ENCODE results near the gene HAUS6.

The HAUS6 gene

DNA sequence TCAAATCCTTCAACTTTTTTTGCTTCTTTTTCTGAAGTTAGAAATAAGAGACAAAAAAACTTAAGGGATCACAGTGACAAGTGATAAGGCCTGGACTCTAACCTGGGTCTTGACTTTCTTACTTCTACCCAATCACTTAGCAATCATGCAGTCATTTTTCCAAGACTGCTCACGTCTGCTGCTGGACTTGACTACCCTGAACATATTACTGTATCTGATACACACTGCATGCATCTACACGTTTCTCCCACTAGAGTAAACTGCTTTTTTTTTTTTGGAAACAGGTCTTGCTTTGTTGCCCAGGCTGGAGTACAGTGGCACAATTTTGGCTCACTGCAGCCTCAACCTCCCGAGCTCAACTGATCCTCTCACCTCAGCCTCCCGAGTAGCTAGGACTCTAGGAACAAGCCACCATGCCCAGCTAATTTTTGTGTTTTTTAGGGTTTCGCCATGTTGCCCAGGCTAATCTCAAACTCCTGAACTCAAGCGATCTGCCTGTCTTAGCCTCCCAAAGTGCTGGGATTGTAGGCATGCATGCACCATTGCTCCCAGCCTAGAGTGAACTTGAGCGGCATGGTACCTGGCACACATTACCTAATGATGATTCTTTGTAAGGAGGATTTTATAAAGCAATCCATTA is 17.2 kb upstream of the HAUS6 start:
- no peak for DNase-seq (ENCODE audit: extremely low spot score)
- TF ChIP-seq SP1 (IDR thresholded peaks at IDR 0.05): no peak
- no peak for TF ChIP-seq LEF1 (IDR thresholded peaks at IDR 0.05; ENCODE audit: borderline replicate concordance)
- TF ChIP-seq FOXA1 (IDR thresholded peaks at IDR 0.05): no peak
- no peak for TF ChIP-seq BHLHE40 (IDR thresholded peaks at IDR 0.05; ENCODE audit: borderline replicate concordance)
- no peak for TF ChIP-seq FOXM1 (IDR thresholded peaks at IDR 0.05; ENCODE audit: borderline replicate concordance)
- no peak for TF ChIP-seq ARNT (IDR thresholded peaks at IDR 0.05)
- no peak for TF ChIP-seq NFRKB (IDR thresholded peaks at IDR 0.05)
- no peak for TF ChIP-seq TARDBP (IDR thresholded peaks at IDR 0.05)
- TF ChIP-seq CTBP1 (IDR thresholded peaks at IDR 0.05; ENCODE audit: borderline replicate concordance): no peak
- no peak for TF ChIP-seq ZNF384 (IDR thresholded peaks at IDR 0.05)
- TF ChIP-seq HDGF (IDR thresholded peaks at IDR 0.05; ENCODE audit: borderline replicate concordance): no peak
- no peak for TF ChIP-seq FOXK2 (IDR thresholded peaks at IDR 0.05)
- TF ChIP-seq PKNOX1 (IDR thresholded peaks at IDR 0.05): no peak
- TF ChIP-seq L3MBTL2 (conservative IDR thresholded peaks at IDR 0.05): no peak
- TF ChIP-seq ELF4 (IDR thresholded peaks at IDR 0.05): no peak
- no peak for TF ChIP-seq SUZ12 (IDR thresholded peaks at IDR 0.05)
- CTCF ChIA-PET: interaction anchor here (0.5 kb wide), 1 partner anchor 693 kb away, joined by 3 read pairs; no protein-coding TSS in a partner anchor
- POLR2A ChIA-PET: no interaction called here

DNA sequence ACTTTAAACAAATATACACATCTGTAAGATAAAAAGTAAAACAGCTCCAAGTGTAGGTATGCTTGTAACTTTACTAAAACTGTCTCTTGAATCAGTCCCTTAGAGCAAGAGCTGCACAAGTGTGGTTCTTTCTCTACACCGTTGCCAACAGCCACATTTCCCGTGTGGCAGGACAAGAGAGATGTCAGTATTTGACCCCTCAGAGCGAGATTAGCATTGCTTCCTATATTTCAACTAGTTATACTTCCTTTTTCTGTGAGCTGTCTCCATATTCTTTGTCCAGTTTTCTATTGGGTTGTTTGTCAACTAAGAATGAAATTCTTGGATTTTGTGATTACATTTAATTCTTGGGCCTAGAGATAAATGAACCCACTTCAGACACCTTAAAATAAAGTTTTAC is 16.5 kb upstream of the HAUS6 start:
- ChIA-PET CTCF (interaction anchor here (1.0 kb wide), 1 partner anchor 346 kb away, joined by 3 read pairs; no protein-coding TSS in a partner anchor), POLR2A (no interaction called here)
- DNase-seq (ENCODE audit: extremely low spot score): no peak
- TF ChIP-seq ARNT (IDR thresholded peaks at IDR 0.05) (no peak), CTBP1 (IDR thresholded peaks at IDR 0.05; ENCODE audit: borderline replicate concordance) (no peak), SUZ12 (IDR thresholded peaks at IDR 0.05) (no peak), TARDBP (IDR thresholded peaks at IDR 0.05) (no peak), ZNF384 (IDR thresholded peaks at IDR 0.05) (no peak), SP1 (IDR thresholded peaks at IDR 0.05) (no peak), LEF1 (IDR thresholded peaks at IDR 0.05; ENCODE audit: borderline replicate concordance) (no peak), HDGF (IDR thresholded peaks at IDR 0.05; ENCODE audit: borderline replicate concordance) (no peak), PKNOX1 (IDR thresholded peaks at IDR 0.05) (no peak), FOXA1 (IDR thresholded peaks at IDR 0.05) (no peak)

GRCh38 chr9:19117039-19117716 is 14.5 kb upstream of the HAUS6 start:
- no peak for DNase-seq (ENCODE audit: extremely low spot score)

DNA sequence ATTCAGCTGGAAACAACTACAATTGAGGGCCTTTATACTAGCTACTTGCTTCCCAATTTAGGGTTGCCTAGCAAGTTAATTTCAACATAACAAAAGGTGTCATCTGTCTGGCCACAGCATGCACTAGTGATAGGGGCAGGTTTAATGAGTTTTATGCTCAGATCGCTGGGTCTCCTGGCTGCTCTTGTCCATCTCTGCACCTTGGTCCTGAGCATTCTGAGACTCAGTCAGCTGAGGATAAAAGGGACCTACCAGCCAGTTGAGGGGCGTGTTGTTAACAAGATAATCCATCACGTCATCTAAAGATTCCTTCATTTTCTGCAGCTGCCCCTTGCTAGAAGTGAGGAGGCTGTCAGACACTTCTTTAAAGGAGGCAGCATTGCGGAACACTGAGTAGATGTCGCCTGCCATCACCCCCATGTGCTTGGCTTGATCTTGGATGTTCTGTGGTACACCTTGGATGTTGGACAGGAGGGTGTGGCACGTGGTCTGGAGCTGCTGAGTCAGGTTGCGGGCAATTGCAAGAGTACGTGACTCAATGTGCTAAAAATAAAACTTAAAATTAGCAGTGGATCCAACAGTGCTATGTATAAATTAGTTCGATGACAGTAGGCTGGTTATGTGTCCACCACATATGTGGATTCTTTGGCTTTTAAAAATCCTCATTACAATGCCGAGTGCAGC is 13.5 kb upstream of the HAUS6 start:
- DNase-seq (ENCODE audit: extremely low spot score): no peak
- TF ChIP-seq FOXK2 (IDR thresholded peaks at IDR 0.05): no peak
- CTCF ChIA-PET: no interaction called here
- POLR2A ChIA-PET: interaction anchor here (1.3 kb wide), 1 partner anchor 11 kb away, joined by 3 read pairs; no protein-coding TSS in a partner anchor

More at GRCh38 chr9:19117039-19117716, 14.5 kb upstream of the HAUS6 start:
- CTCF ChIA-PET: no interaction called here
- POLR2A ChIA-PET: no interaction called here
- no peak for TF ChIP-seq FOXK2 (IDR thresholded peaks at IDR 0.05)
- no peak for TF ChIP-seq BHLHE40 (IDR thresholded peaks at IDR 0.05; ENCODE audit: borderline replicate concordance)
- TF ChIP-seq ZNF384 (IDR thresholded peaks at IDR 0.05): no peak
- TF ChIP-seq LEF1 (IDR thresholded peaks at IDR 0.05; ENCODE audit: borderline replicate concordance): no peak
- no peak for TF ChIP-seq HDGF (IDR thresholded peaks at IDR 0.05; ENCODE audit: borderline replicate concordance)
- no peak for TF ChIP-seq ELF4 (IDR thresholded peaks at IDR 0.05)
- TF ChIP-seq SP1 (IDR thresholded peaks at IDR 0.05): no peak
- TF ChIP-seq SUZ12 (IDR thresholded peaks at IDR 0.05): no peak
- TF ChIP-seq ARNT (IDR thresholded peaks at IDR 0.05): no peak
- no peak for TF ChIP-seq CTBP1 (IDR thresholded peaks at IDR 0.05; ENCODE audit: borderline replicate concordance)
- TF ChIP-seq FOXM1 (IDR thresholded peaks at IDR 0.05; ENCODE audit: borderline replicate concordance): no peak
- TF ChIP-seq PKNOX1 (IDR thresholded peaks at IDR 0.05): no peak

DNA sequence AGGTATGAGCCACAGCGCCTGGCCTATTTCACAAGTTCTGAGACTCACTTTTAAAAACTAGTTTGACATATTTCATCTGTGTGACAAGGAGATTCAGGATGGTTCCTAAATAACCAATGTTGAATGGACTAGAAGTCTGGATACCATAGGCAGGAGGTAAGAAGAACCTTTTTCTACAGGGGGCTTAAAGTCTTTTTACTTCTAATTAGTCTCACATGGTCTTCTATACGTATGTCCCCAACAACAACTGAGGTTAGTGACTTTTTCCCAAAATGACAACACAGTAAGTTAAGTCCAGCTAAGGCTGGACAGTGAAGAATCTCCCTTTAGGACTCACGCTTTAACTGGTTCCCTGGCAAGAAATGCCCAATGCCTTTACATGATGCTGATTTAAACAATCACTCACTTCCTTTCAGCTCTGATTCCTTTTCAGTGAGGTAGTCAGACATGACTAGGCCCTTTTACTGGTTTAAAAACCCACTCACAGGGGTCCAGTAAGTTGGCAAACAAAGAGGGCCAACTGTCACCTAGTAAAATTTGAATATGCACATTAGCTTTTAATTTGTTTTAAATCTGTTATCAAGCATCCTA is 12.1 kb upstream of the HAUS6 start:
- CTCF ChIA-PET: interaction anchor here (0.5 to 0.6 kb wide), 2 partner anchors 70 to 93 kb away, joined by 3 to 4 read pairs; no protein-coding TSS in a partner anchor
- POLR2A ChIA-PET: interaction anchor here (1.3 kb wide), 1 partner anchor 10 kb away, joined by 3 read pairs; no protein-coding TSS in a partner anchor
- DNase-seq (ENCODE audit: extremely low spot score): no peak
- TF ChIP-seq ZNF384 (IDR thresholded peaks at IDR 0.05): no peak
- no peak for TF ChIP-seq LEF1 (IDR thresholded peaks at IDR 0.05; ENCODE audit: borderline replicate concordance)
- no peak for TF ChIP-seq FOXK2 (IDR thresholded peaks at IDR 0.05)
- no peak for TF ChIP-seq FOXM1 (IDR thresholded peaks at IDR 0.05; ENCODE audit: borderline replicate concordance)

All from HEK293T (cell line).